ENCODE results near the gene ARHGEF1.

GRCh38 chr19:41880329-41880708 lies 2.7 kb upstream of the ARHGEF1 start:
- TF ChIP-seq POLR2AphosphoS5 (IDR thresholded peaks at IDR 0.05; ENCODE audit: insufficient read depth in 1 of 2, low read depth in 1 of 2): no peak
- TF ChIP-seq CTCF (IDR thresholded peaks at IDR 0.05): no peak
